B cell (primary cell): ENCODE measurements around the gene WASF2. TPM values are rescaled to one million over a fixed set of nuclear protein-coding genes. Genes with fewer than 3 reads are reported as not detected.

Source experiments
- ATAC-seq: fragments of 200-7000 bp; cut with Tn5 transposase; one replicate; pipeline ENCODE4 v1.10.0; 2021; ENCODE audit warnings: low read depth, mild to moderate bottlenecking, moderate number of reproducible peaks, moderate library complexity
- CTCF ChIA-PET: fragments of 350-600 bp; sonication (Branson Sonifier 250); formaldehyde crosslinking; loops from one replicate; lab custom pipeline; 2021; ENCODE audit warnings: antibody characterized with exemption, inconsistent platforms; lab: Charles Lee
- POLR2A ChIA-PET: fragments of 350-600 bp; sonication (Branson Sonifier 250); formaldehyde crosslinking; loops from one replicate; lab custom pipeline; 2021; ENCODE audit warnings: antibody characterized with exemption; lab: Charles Lee
- DNase-seq: peaks from one replicate; pipeline ENCODE4 v3.0.0; 2013
- H2AFZ ChIP-seq: 2 replicates; pipeline ENCODE4 v1.6.1; 2012; ENCODE audit warnings: mild to moderate bottlenecking, low read depth, low read length; ENCODE audit not compliant: insufficient read depth, poor library complexity, severe bottlenecking
- H3K27ac ChIP-seq, 2 donors: 1 replicate in 1 of 2; 2 replicates in 1 of 2; pipeline ENCODE4 v1.5.1; 2012 to 2013; ENCODE audit warnings: low read length in 2 of 2, mild to moderate bottlenecking in 2 of 2, moderate library complexity in 1 of 2
- H3K27me3 ChIP-seq, 4 experiments: fragments of 200-600 bp in 1 of 4; sonication (generic) in 1 of 4; replicated peaks in 1 of 4; 1 replicate in 2 of 4; 2 replicates in 2 of 4; pipeline versions ENCODE4 v1.6.1 to v1.7.0; 2013 to 2016; ENCODE audit warnings: low read length in 3 of 4, mild to moderate bottlenecking in 2 of 4, mixed read lengths in 1 of 4, moderate library complexity in 1 of 4; ENCODE audit not compliant: insufficient read depth in 4 of 4, control insufficient read depth in 3 of 4; ENCODE audit errors: control extremely low read depth in 1 of 4
- H3K36me3 ChIP-seq, 2 experiments: replicated peaks in 1 of 2; 1 replicate in 1 of 2; 2 replicates in 1 of 2; pipeline versions ENCODE4 v1.6.1 to v1.7.1; 2013; ENCODE audit warnings: low read length in 1 of 2; ENCODE audit not compliant: insufficient read depth in 2 of 2, control insufficient read depth in 1 of 2; ENCODE audit errors: control extremely low read depth in 1 of 2, extremely low read depth in 1 of 2
- H3K4me1 ChIP-seq, 2 donors: fragments of 200-600 bp in 1 of 2; sonication (generic) in 1 of 2; 1 replicate in 1 of 2; 2 replicates in 1 of 2; pipeline versions ENCODE4 v1.5.1 to v1.6.1; 2013 to 2017; ENCODE audit warnings: low read length in 2 of 2; ENCODE audit not compliant: control insufficient read depth in 2 of 2, insufficient read depth in 2 of 2
- H3K4me2 ChIP-seq: replicated peaks from 2 replicates; pipeline ENCODE3; 2012; ENCODE audit warnings: mild to moderate bottlenecking, low read depth, low read length; ENCODE audit not compliant: poor library complexity, severe bottlenecking
- H3K4me3 ChIP-seq, 5 experiments: fragments of 200-600 bp in 1 of 5; sonication (generic) in 1 of 5; 1 replicate in 3 of 5; 2 replicates in 2 of 5; pipeline versions ENCODE4 v1.5.1 to v1.7.0; 2011 to 2016; ENCODE audit warnings: low read length in 4 of 5, mild to moderate bottlenecking in 4 of 5, low read depth in 2 of 5, control low read depth in 1 of 5, moderate library complexity in 1 of 5; ENCODE audit not compliant: insufficient read depth in 1 of 5; ENCODE audit errors: control extremely low read depth in 1 of 5, extremely low read depth in 1 of 5
- H3K79me2 ChIP-seq: fragments of 200-600 bp; sonication (generic); one replicate; pipeline ENCODE4 v1.6.0; 2016; ENCODE audit warnings: low read length; ENCODE audit not compliant: control insufficient read depth, insufficient read depth
- H3K9ac ChIP-seq: fragments of 200-600 bp; sonication (generic); 2 replicates; pipeline ENCODE4 v1.6.1; 2017; ENCODE audit warnings: mild to moderate bottlenecking, low read length, moderate library complexity
- H3K9me3 ChIP-seq, 3 donors: one replicate each; pipeline versions ENCODE4 v1.6.1 to v1.7.1; 2013; ENCODE audit warnings: low read length in 2 of 3; ENCODE audit not compliant: control insufficient read depth in 2 of 3, insufficient read depth in 1 of 3; ENCODE audit errors: control extremely low read depth in 1 of 3
- H4K20me1 ChIP-seq: 2 replicates; pipeline ENCODE4 v1.6.0; 2012; ENCODE audit warnings: mild to moderate bottlenecking, low read length; ENCODE audit not compliant: insufficient read depth, control insufficient read depth, poor library complexity, severe bottlenecking
- H3K27ac Mint-ChIP-seq: one replicate; pipeline ENCODE4 v1.8.0; 2021; ENCODE audit warnings: mixed read lengths
- H3K27me3 Mint-ChIP-seq: one replicate; pipeline ENCODE4 v1.8.0; 2021; ENCODE audit warnings: mixed read lengths
- H3K4me1 Mint-ChIP-seq: one replicate; pipeline ENCODE4 v1.8.0; 2021; ENCODE audit warnings: mixed read lengths
- H3K4me3 Mint-ChIP-seq: one replicate; pipeline ENCODE4 v1.8.0; 2021; ENCODE audit warnings: mixed read lengths
- H3K9me3 Mint-ChIP-seq: one replicate; pipeline ENCODE4 v1.8.0; 2022; ENCODE audit warnings: mixed read lengths; ENCODE audit not compliant: insufficient read depth
- CTCF ChIP-seq: fragments of 200-600 bp; IDR thresholded peaks from one replicate; pipeline ENCODE4 v1.8.0; 2022; ENCODE audit warnings: antibody characterized with exemption, mild to moderate bottlenecking
- EZH2 ChIP-seq: IDR thresholded peaks from 2 replicates; pipeline ENCODE4 v1.6.1; 2012; ENCODE audit warnings: borderline replicate concordance, low read depth, mild to moderate bottlenecking, moderate library complexity, low read length; ENCODE audit not compliant: insufficient read depth, poor library complexity, severe bottlenecking
- WGBS: methylation state at CpG from one replicate; pipeline ENCODE4 v1.1.5; 2013; ENCODE audit warnings: missing lambda C conversion rate; ENCODE audit not compliant: insufficient coverage; 5-methylcytosine and 5-hydroxymethylcytosine counted together
- intact Hi-C: fragments of 100-400 bp; cut with micrococcal nuclease; formaldehyde crosslinking; loops from one replicate; pipeline ENCODE4 v1.10.0; 2022
- polyA plus RNA-seq: library from polyadenylated mRNA; depleted of rRNA; stranded (reverse); fragments of >200 nt; gene quantifications from 2 replicates; pipeline ENCODE4 v1.2.3, GENCODE V29; 2012
- total RNA-seq, 2 donors: library from RNA; stranded (reverse); fragments of 120-200 nt in 1 of 2; gene quantifications; 1 replicate in 1 of 2; 2 replicates in 1 of 2; pipeline versions ENCODE4 v1.2.3 to v1.2.4, GENCODE V29; 2013 to 2022

The WASF2 gene
- total and polyA plus RNA-seq, 2 donors (not counting 1 experiment from before 2014, with no cell fraction given), result 67.4 to 169 TPM

- CTCF ChIA-PET, result interaction anchor here (0.5 to 6.0 kb wide), 7 partner anchors 10 to 1470 kb away, joined by 3 to 26 read pairs (median 3); no protein-coding TSS in a partner anchor
- Histone ChIP-seq H3K4me2 (no peak overlapping the region), H4K20me1 (peaks cover 10% of the 10 kb centered on the region), H3K4me3 (no peak overlapping the region), H3K79me2 (peaks cover 15% of the 10 kb centered on the region), H2AFZ (no peak overlapping the region), H3K9me3 (no peaks in the 10 kb centered on the region), H3K27ac (peak overlapping the region in 1 of 2 donors; percentile 32), H3K9ac (no peak overlapping the region), H3K36me3 (peaks cover 12 to 87% of the 10 kb centered on the region in 2 experiments), H3K4me1 (peaks cover 13 to 23% of the 10 kb centered on the region in 2 donors), H3K27me3 (no peaks in the 10 kb centered on the region)
- WGBS, result 71% methylated on average over 1 of the region's 2 CpGs
- Mint-ChIP-seq H3K4me1 (peaks cover 28% of the 10 kb centered on the region), H3K4me3 (no peak overlapping the region), H3K27me3 (no peaks in the 10 kb centered on the region), H3K27ac (peak overlapping the region; percentile 53), H3K9me3 (no peaks in the 10 kb centered on the region)
- ATAC-seq (no peak), DNase-seq (no peak)
- intact Hi-C loops, result no loop called here
- TF ChIP-seq CTCF (no peak), EZH2 (no peak)
- POLR2A ChIA-PET, result interaction anchor here (1.6 kb wide), 1 partner anchor 68 kb away, joined by 3 read pairs; no protein-coding TSS in a partner anchor
Observed at GRCh38 chr1:27410709-27411108, 79.3 kb downstream of the WASF2 start.

- DNase-seq (no peak), ATAC-seq (no peak)
- peaks cover 12 to 77% of the 10 kb centered on the region in 2 experiments for H3K36me3 ChIP-seq
- H3K27ac ChIP-seq, result no peak overlapping the region
- H3K27me3 ChIP-seq, result no peaks in the 10 kb centered on the region
- no peaks in the 10 kb centered on the region for H3K9me3 Mint-ChIP-seq
- ChIA-PET POLR2A (interaction anchor here (0.6 kb wide), 1 partner anchor 261 kb away, joined by 3 read pairs; no protein-coding TSS in a partner anchor), CTCF (interaction anchor here (0.5 to 6.0 kb wide), 4 partner anchors 14 to 147 kb away, joined by 5 to 26 read pairs (median 6); no protein-coding TSS in a partner anchor)
- peaks cover 10% of the 10 kb centered on the region for H3K79me2 ChIP-seq
- peaks cover 15 to 29% of the 10 kb centered on the region in 2 donors for H3K4me1 ChIP-seq
- H4K20me1 ChIP-seq, result peaks cover 10% of the 10 kb centered on the region
- no peak overlapping the region for H3K4me3 ChIP-seq
- 91% methylated on average over 10 of the region's 11 CpGs for WGBS
- H2AFZ ChIP-seq, result no peak overlapping the region
- no peak overlapping the region for H3K9ac ChIP-seq
- H3K4me2 ChIP-seq, result no peak overlapping the region
- H3K27ac Mint-ChIP-seq, result no peak overlapping the region
- intact Hi-C loops, result no loop called here
- no peaks in the 10 kb centered on the region for H3K9me3 ChIP-seq
- TF ChIP-seq EZH2 (no peak), CTCF (no peak)
- H3K27me3 Mint-ChIP-seq, result no peaks in the 10 kb centered on the region
- no peak overlapping the region for H3K4me3 Mint-ChIP-seq
- H3K4me1 Mint-ChIP-seq, result peaks cover 31% of the 10 kb centered on the region
Observed at GRCh38 chr1:27409669-27410068, 80.3 kb downstream of the WASF2 start.
